Activated CD8-positive, alpha-beta T cell treated with anti-CD3 and anti-CD28 coated beads for 36 hours (primary cell): Measurements from ENCODE around the gene FGF11. TPM values are rescaled to one million over a fixed set of nuclear protein-coding genes. Genes with fewer than 3 reads are reported as not detected.
"Not testable (repeated sequence)": the region's sequence is repeated elsewhere in the genome, so short reads cannot be mapped to it uniquely, and the experiment has no call there.

Experiments used
- ATAC-seq: fragments of 200-7000 bp; cut with Tn5 transposase; one replicate; pipeline ENCODE4 v1.10.0; 2021; ENCODE audit warnings: mild to moderate bottlenecking, moderate library complexity
- CTCF ChIA-PET: fragments of 350-600 bp; sonication (Branson Sonifier 250); formaldehyde crosslinking; loops from one replicate; lab custom pipeline; 2021; ENCODE audit warnings: antibody characterized with exemption; lab: Charles Lee
- POLR2A ChIA-PET: fragments of 350-600 bp; sonication (Branson Sonifier 250); formaldehyde crosslinking; loops from one replicate; lab custom pipeline; 2021; ENCODE audit warnings: antibody characterized with exemption; lab: Charles Lee
- DNase-seq: peaks from one replicate; pipeline ENCODE4 v3.0.0-alpha.2; 2020
- H3K27ac Mint-ChIP-seq: one replicate; pipeline ENCODE4 v1.8.0; 2021; ENCODE audit warnings: mild to moderate bottlenecking, mixed read lengths
- H3K27me3 Mint-ChIP-seq: one replicate; pipeline ENCODE4 v1.8.0; 2021; ENCODE audit warnings: mixed read lengths
- H3K36me3 Mint-ChIP-seq: one replicate; pipeline ENCODE4 v1.8.0; 2021; ENCODE audit warnings: low read depth, mixed read lengths
- H3K4me1 Mint-ChIP-seq: one replicate; pipeline ENCODE4 v1.8.0; 2021; ENCODE audit warnings: low read depth, mixed read lengths
- H3K4me3 Mint-ChIP-seq: one replicate; pipeline ENCODE4 v1.8.0; 2021; ENCODE audit warnings: mild to moderate bottlenecking, moderate library complexity, mixed read lengths
- H3K9me3 Mint-ChIP-seq: one replicate; pipeline ENCODE4 v1.8.0; 2021; ENCODE audit warnings: mixed read lengths
- CTCF ChIP-seq: fragments of 200-600 bp; IDR thresholded peaks from one replicate; pipeline ENCODE4 v1.8.0; 2022; ENCODE audit warnings: antibody characterized with exemption, mild to moderate bottlenecking
- intact Hi-C: fragments of 100-400 bp; cut with micrococcal nuclease; formaldehyde crosslinking; loops from one replicate; pipeline ENCODE4 v1.10.0; 2022
- total RNA-seq, 2 experiments: library from RNA; stranded (reverse); gene quantifications; one replicate each; pipeline ENCODE4 v1.2.3, GENCODE V29; 2021

FGF11 gene
- total RNA-seq, 2 experiments from 2014 or later, result 16.5 to 16.6 TPM

GRCh38 chr17:7477392-7478275 is 38.3 kb downstream of the FGF11 start:
- ChIA-PET CTCF (interaction anchor here (0.8 to 6.6 kb wide), 5 partner anchors 37 to 155 kb away, joined by 3 to 49 read pairs (median 5); partner anchors contain the start of gene TMEM102), POLR2A (interaction anchor here (1.0 to 8.1 kb wide), 10 partner anchors 7 to 100 kb away, joined by 3 to 122 read pairs (median 9); partner anchors contain the start of genes FGF11 and TMEM102)
- ATAC-seq (peak; percentile 12), DNase-seq (peak; percentile 70)
- intact Hi-C loops, result no loop called here
- H3K9me3 Mint-ChIP-seq, result no peaks in the 10 kb centered on the region
- H3K36me3 Mint-ChIP-seq, result peaks cover 20% of the 10 kb centered on the region
- H3K4me1 Mint-ChIP-seq, result peaks cover 59% of the 10 kb centered on the region
- peak overlapping the region; percentile 96 for H3K4me3 Mint-ChIP-seq
- H3K27ac Mint-ChIP-seq, result peak overlapping the region; percentile 93
- no peak for TF ChIP-seq CTCF
- no peaks in the 10 kb centered on the region for H3K27me3 Mint-ChIP-seq

- ATAC-seq, result peak; percentile 35
- no peak for TF ChIP-seq CTCF
- no peaks in the 10 kb centered on the region for H3K27me3 Mint-ChIP-seq
- peaks cover 20% of the 10 kb centered on the region for H3K36me3 Mint-ChIP-seq
- ChIA-PET CTCF (interaction anchor here (1.2 to 6.6 kb wide), 4 partner anchors 36 to 82 kb away, joined by 3 to 49 read pairs (median 6); partner anchors contain the start of gene TMEM102), POLR2A (interaction anchor here (0.7 to 8.1 kb wide), 14 partner anchors 7 to 149 kb away, joined by 3 to 122 read pairs (median 6); partner anchors contain the start of genes FGF11, NEURL4 and TMEM102)
- peak; percentile 79 for DNase-seq
- H3K27ac Mint-ChIP-seq, result peak overlapping the region; percentile 93
- intact Hi-C loops, result no loop called here
- H3K4me1 Mint-ChIP-seq, result peaks cover 62% of the 10 kb centered on the region
- H3K9me3 Mint-ChIP-seq, result no peaks in the 10 kb centered on the region
- H3K4me3 Mint-ChIP-seq, result peak overlapping the region; percentile 96
These were observed 39.2 kb downstream of the FGF11 start for GRCh38 chr17:7478276-7479212.

- Mint-ChIP-seq H3K4me3 (peak within 1 kb of the TSS; percentile 96), H3K27me3 (no peaks in the 10 kb centered on the region), H3K27ac (peak within 1 kb of the TSS; percentile 95), H3K9me3 (no peaks in the 10 kb centered on the region), H3K4me1 (peaks cover 60% of the 10 kb centered on the region), H3K36me3 (peaks cover 20% of the 10 kb centered on the region)
- peak; percentile 63 for DNase-seq
- no peak for TF ChIP-seq CTCF
- ChIA-PET POLR2A (interaction anchor here (0.7 to 8.1 kb wide), 11 partner anchors 8 to 150 kb away, joined by 3 to 122 read pairs (median 6); partner anchors contain the start of genes NEURL4 and TMEM102), CTCF (interaction anchor here (1.0 to 6.6 kb wide), 4 partner anchors 35 to 124 kb away, joined by 3 to 49 read pairs (median 3); partner anchors contain the start of gene TMEM102)
- ATAC-seq, result peak; percentile 5
- intact Hi-C loops, result loop anchor here (5.0 to 10.0 kb wide), 2 partner anchors 42 to 125 kb away; partner anchors contain the start of genes FGF11, KCTD11, TMEM102 and TMEM95
These were observed 40.1 kb downstream of the FGF11 start, which contains the start of gene ZBTB4 for GRCh38 chr17:7479213-7480088. Gene ZBTB4 (minus strand): TSS chr17:7479631. CDS start chr17:7466801, 12,830 bp downstream.

GRCh38 chr17:7480089-7480384 is 40.7 kb downstream of the FGF11 start:
- ChIA-PET POLR2A (interaction anchor here (0.7 to 8.1 kb wide), 7 partner anchors 9 to 95 kb away, joined by 4 to 122 read pairs (median 10); partner anchors contain the start of gene TMEM102), CTCF (interaction anchor here (1.0 to 6.6 kb wide), 4 partner anchors 34 to 124 kb away, joined by 3 to 49 read pairs (median 3); partner anchors contain the start of gene TMEM102)
- Mint-ChIP-seq H3K27ac (peak overlapping the region; percentile 95), H3K27me3 (no peaks in the 10 kb centered on the region), H3K4me1 (peaks cover 62% of the 10 kb centered on the region), H3K4me3 (peak overlapping the region; percentile 90), H3K9me3 (no peaks in the 10 kb centered on the region), H3K36me3 (peaks cover 26% of the 10 kb centered on the region)
- no peak for TF ChIP-seq CTCF
- DNase-seq, result no peak
- intact Hi-C loops, result loop anchor here (5.0 to 10.0 kb wide), 2 partner anchors 43 to 125 kb away; partner anchors contain the start of genes FGF11, KCTD11, TMEM102 and TMEM95
- ATAC-seq, result no peak

- Mint-ChIP-seq H3K4me3 (peak within 1 kb of the TSS; percentile 96), H3K36me3 (peaks cover 29% of the 10 kb centered on the region), H3K4me1 (peaks cover 61% of the 10 kb centered on the region), H3K27ac (peak within 1 kb of the TSS; percentile 99)
- ChIA-PET CTCF (interaction anchor here (1.0 to 6.6 kb wide), 2 partner anchors 33 to 44 kb away, joined by 4 to 49 read pairs; partner anchors contain the start of gene TMEM102), POLR2A (interaction anchor here (0.6 to 8.1 kb wide), 5 partner anchors 21 to 205 kb away, joined by 4 to 122 read pairs (median 10); partner anchors contain the start of gene TMEM102)
- not testable (repeated sequence) for DNase-seq, ATAC-seq, H3K9me3 Mint-ChIP-seq, H3K27me3 Mint-ChIP-seq
- intact Hi-C loops, result loop anchor here (5.0 to 10.0 kb wide), 2 partner anchors 44 to 126 kb away; partner anchors contain the start of genes FGF11, KCTD11, TMEM102 and TMEM95
These were observed 42.0 kb downstream of the FGF11 start, which contains the start of gene SLC35G6 for GRCh38 chr17:7481275-7481674. Gene SLC35G6 (plus strand): TSS chr17:7481446. CDS start chr17:7481517, 71 bp downstream.
